Measurements from ENCODE around the gene ZNF69.

- TF ChIP-seq, protein P1, sequence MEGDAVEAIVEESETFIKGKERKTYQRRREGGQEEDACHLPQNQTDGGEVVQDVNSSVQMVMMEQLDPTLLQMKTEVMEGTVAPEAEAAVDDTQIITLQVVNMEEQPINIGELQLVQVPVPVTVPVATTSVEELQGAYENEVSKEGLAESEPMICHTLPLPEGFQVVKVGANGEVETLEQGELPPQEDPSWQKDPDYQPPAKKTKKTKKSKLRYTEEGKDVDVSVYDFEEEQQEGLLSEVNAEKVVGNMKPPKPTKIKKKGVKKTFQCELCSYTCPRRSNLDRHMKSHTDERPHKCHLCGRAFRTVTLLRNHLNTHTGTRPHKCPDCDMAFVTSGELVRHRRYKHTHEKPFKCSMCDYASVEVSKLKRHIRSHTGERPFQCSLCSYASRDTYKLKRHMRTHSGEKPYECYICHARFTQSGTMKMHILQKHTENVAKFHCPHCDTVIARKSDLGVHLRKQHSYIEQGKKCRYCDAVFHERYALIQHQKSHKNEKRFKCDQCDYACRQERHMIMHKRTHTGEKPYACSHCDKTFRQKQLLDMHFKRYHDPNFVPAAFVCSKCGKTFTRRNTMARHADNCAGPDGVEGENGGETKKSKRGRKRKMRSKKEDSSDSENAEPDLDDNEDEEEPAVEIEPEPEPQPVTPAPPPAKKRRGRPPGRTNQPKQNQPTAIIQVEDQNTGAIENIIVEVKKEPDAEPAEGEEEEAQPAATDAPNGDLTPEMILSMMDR (IDR thresholded peaks at IDR 0.05): no peak
- no peak for TF ChIP-seq POLR2A (IDR thresholded peaks at IDR 0.05)
Measured at GRCh38 chr19:11942008-11942842, 54.6 kb downstream of the ZNF69 start.

Measured in thyroid gland (tissue), 4 donors.